T-helper 22 cell (primary cell): ENCODE measurements around the gene REM2.

Source experiments
- DNase-seq: peaks from one replicate; pipeline ENCODE4 v3.0.0-alpha.2; 2020; ENCODE audit warnings: low read depth

Gene REM2

GRCh38 chr14:22932146-22932545 lies 49.1 kb downstream of the REM2 start:
- no peak for DNase-seq

DNA sequence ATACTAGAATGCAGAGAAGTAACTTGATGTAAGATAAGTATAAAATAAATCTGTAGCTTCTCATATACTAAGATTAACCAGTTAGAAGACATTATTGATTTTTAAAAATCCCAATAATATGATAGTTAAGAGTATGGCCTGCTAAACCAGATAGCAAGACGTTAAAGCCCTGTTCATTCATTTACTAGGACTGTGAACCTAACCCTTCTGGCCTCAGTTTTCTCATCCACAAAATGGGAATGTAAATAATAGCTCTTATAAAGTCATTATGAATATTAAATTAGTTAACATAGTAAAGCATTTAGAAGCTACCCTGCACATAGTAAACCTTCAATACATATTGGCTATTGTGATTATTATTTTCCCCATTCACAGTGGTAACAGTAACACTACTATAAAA lies 52.1 kb downstream of the REM2 start:
- DNase-seq, result no peak
